ENCODE data around the gene CREB5.

Gene CREB5

GRCh38 chr7:28744951-28745350 is 332.6 kb downstream of the CREB5 start:
- DNase-seq (ENCODE audit: low read depth in 2 of 2), result no peak

- DNase-seq (ENCODE audit: low read depth in 2 of 2), result no peak
Observed at GRCh38 chr7:28745351-28745750, 333.0 kb downstream of the CREB5 start.

- no peak for DNase-seq (ENCODE audit: low read depth in 2 of 2)
Observed at GRCh38 chr7:28747404-28747803, 335.1 kb downstream of the CREB5 start.

- DNase-seq (ENCODE audit: low read depth in 2 of 2), result no peak
Observed at GRCh38 chr7:28747854-28748253, 335.5 kb downstream of the CREB5 start.

GRCh38 chr7:28748346-28748745 is 336.0 kb downstream of the CREB5 start:
- DNase-seq (ENCODE audit: low read depth in 2 of 2), result no peak

- DNase-seq (ENCODE audit: low read depth in 2 of 2), result no peak
Observed at GRCh38 chr7:28748933-28749584, 336.7 kb downstream of the CREB5 start.

- DNase-seq (ENCODE audit: low read depth in 2 of 2), result no peak
Observed at GRCh38 chr7:28749638-28750037, 337.3 kb downstream of the CREB5 start.

GRCh38 chr7:28750981-28751380 is 338.7 kb downstream of the CREB5 start:
- DNase-seq (ENCODE audit: low read depth in 2 of 2), result no peak

GRCh38 chr7:28753613-28754012 is 341.3 kb downstream of the CREB5 start:
- no peak for DNase-seq (ENCODE audit: low read depth in 2 of 2)

- no peak for DNase-seq (ENCODE audit: low read depth in 2 of 2)
Observed at GRCh38 chr7:28754027-28754426, 341.7 kb downstream of the CREB5 start.

GRCh38 chr7:28754447-28754846 is 342.1 kb downstream of the CREB5 start:
- DNase-seq (ENCODE audit: low read depth in 2 of 2), result no peak

GRCh38 chr7:28755255-28755654 is 342.9 kb downstream of the CREB5 start:
- no peak for DNase-seq (ENCODE audit: low read depth in 2 of 2)

- DNase-seq (ENCODE audit: low read depth in 2 of 2), result no peak
Observed at GRCh38 chr7:28758186-28758585, 345.9 kb downstream of the CREB5 start.

- no peak for DNase-seq (ENCODE audit: low read depth in 2 of 2)
Observed at GRCh38 chr7:28759475-28759971, 347.2 kb downstream of the CREB5 start.

GRCh38 chr7:28761505-28761904 is 349.2 kb downstream of the CREB5 start:
- no peak for DNase-seq (ENCODE audit: low read depth in 2 of 2)

- DNase-seq (ENCODE audit: low read depth in 2 of 2), result no peak
Observed at GRCh38 chr7:28762651-28763050, 350.3 kb downstream of the CREB5 start.

- no peak for DNase-seq (ENCODE audit: low read depth in 2 of 2)
Observed at GRCh38 chr7:28766359-28766758, 354.0 kb downstream of the CREB5 start.

GRCh38 chr7:28767356-28767755 is 355.0 kb downstream of the CREB5 start:
- no peak for DNase-seq (ENCODE audit: low read depth in 2 of 2)

- no peak for DNase-seq (ENCODE audit: low read depth in 2 of 2)
Observed at GRCh38 chr7:28768577-28769147, 356.3 kb downstream of the CREB5 start.

- no peak for DNase-seq (ENCODE audit: low read depth in 2 of 2)
Observed at GRCh38 chr7:28771906-28772622, 359.7 kb downstream of the CREB5 start.

GRCh38 chr7:28773423-28774145 is 361.3 kb downstream of the CREB5 start:
- no peak for DNase-seq (ENCODE audit: low read depth in 2 of 2)

GRCh38 chr7:28774261-28774988 is 362.1 kb downstream of the CREB5 start:
- DNase-seq (ENCODE audit: low read depth in 2 of 2), result no peak
